Stomach (tissue), 19 donors: ENCODE measurements around the gene SCN1A. TPM values are rescaled to one million over a fixed set of nuclear protein-coding genes. Genes with fewer than 3 reads are reported as not detected.

Source experiments
- DNase-seq, 2 donors: peaks; one replicate each; pipeline versions ENCODE4 v3.0.0 to v3.0.0-alpha.2; 2013 to 2019
- H3K27ac ChIP-seq, 5 donors: fragments of 200-600 bp in 4 of 5; sonication (generic) in 4 of 5; one replicate each; pipeline ENCODE4 v1.5.1; 2013 to 2019; ENCODE audit warnings: mild to moderate bottlenecking in 1 of 5, moderate library complexity in 1 of 5
- H3K27me3 ChIP-seq, 3 donors: fragments of 200-600 bp; sonication (generic); one replicate each; pipeline ENCODE4 v1.5.1; 2017 to 2019; ENCODE audit warnings: mixed run types in 1 of 3
- H3K36me3 ChIP-seq, 4 donors: fragments of 200-600 bp; sonication (generic); 1 replicate in 3 of 4; 2 replicates in 1 of 4; pipeline ENCODE4 v1.5.1; 2016 to 2019
- H3K4me1 ChIP-seq, 4 donors: fragments of 200-600 bp; sonication (generic); one replicate each; pipeline ENCODE4 v1.5.1; 2016 to 2019
- H3K4me3 ChIP-seq, 4 donors: fragments of 200-600 bp; sonication (generic) in 3 of 4; one replicate each; pipeline ENCODE4 v1.5.1; 2016 to 2019; ENCODE audit warnings: mild to moderate bottlenecking in 1 of 4
- H3K9me3 ChIP-seq, 4 donors: fragments of 200-600 bp; sonication (generic); one replicate each; pipeline ENCODE4 v1.5.1; 2016 to 2019
- CTCF ChIP-seq, 7 experiments: fragments of 450-650 bp in 4 of 7; fragments of 200-600 bp in 3 of 7; sonication (generic) in 3 of 7; IDR thresholded peaks; one replicate each; pipeline ENCODE4 v1.5.1; 2016 to 2019; ENCODE audit warnings: antibody characterized with exemption in 7 of 7, control low read depth in 2 of 7, mild to moderate bottlenecking in 1 of 7
- EP300 ChIP-seq: sonication (generic); formaldehyde crosslinking; IDR thresholded peaks from one replicate; pipeline ENCODE4 v1.6.1; 2017; ENCODE audit warnings: antibody characterized with exemption
- POLR2A ChIP-seq, 4 donors: fragments of 450-650 bp; IDR thresholded peaks; one replicate each; pipeline ENCODE4 v1.6.1; 2016; ENCODE audit warnings: antibody characterized with exemption in 4 of 4, control low read depth in 2 of 4, mild to moderate bottlenecking in 1 of 4, moderate library complexity in 1 of 4
- POLR2AphosphoS5 ChIP-seq, 3 donors: sonication (generic); formaldehyde crosslinking; IDR thresholded peaks; one replicate each; pipeline ENCODE4 v1.6.1; 2016; ENCODE audit warnings: antibody characterized with exemption in 3 of 3
- WGBS, 5 donors: extraction: QIAGEN DNeasy Blood & Tissue Kit in 3 of 5; methylation state at CpG; one replicate each; pipeline versions ENCODE4 v1.1.5 to v1.1.7; 2013 to 2018; 5-methylcytosine and 5-hydroxymethylcytosine counted together
- intact Hi-C: fragments of 100-400 bp; cut with DNase I; formaldehyde crosslinking; loops from one replicate; pipeline ENCODE4 v1.15.1; 2023; ENCODE audit warnings: low total_unique reads
- long read RNA-seq, 10 donors: transcript quantifications; one replicate each; lab custom pipeline, GENCODE V29; 2026
- polyA plus RNA-seq, 3 donors: library from polyadenylated mRNA; stranded (reverse); fragments of 200-250 nt; gene quantifications; one replicate each; pipeline ENCODE4 v1.2.3, GENCODE V29; 2013
- total RNA-seq, 5 donors: library from RNA; depleted of rRNA; stranded (reverse); fragments of >200 nt; gene quantifications; one replicate each; pipeline versions ENCODE4 v1.1.0 to v1.2.3, GENCODE V29; 2014 to 2016
- donor health status: healthy with polysubstance abuse.
- donor health status: Bipolar disorder and iron deficiency.
- donor health status: healthy.

The SCN1A gene
- total RNA-seq (1 to 10 TPM in 1 of 5 donors, under 1 TPM in 1, not detected in 3; under 0.01 to 1.5 TPM), polyA plus RNA-seq (not detected)
- long read RNA-seq, donor 1 = 0 reads
- long read RNA-seq, donor 2 = 0 reads
- long read RNA-seq, donor 3 = 0 reads
- long read RNA-seq, donor 4 = 0 reads
- long read RNA-seq, donor 5 = 0 reads
- long read RNA-seq, donor 6 = 0 reads
- long read RNA-seq, donor 7 = 0 reads
- long read RNA-seq, donor 8 = 0 reads
- long read RNA-seq, donor 9 = 0 reads
- long read RNA-seq, donor 10 = 0 reads

GRCh38 chr2:166127217-166128155 lies at the start of gene SCN1A:
Gene SCN1A (minus strand): TSS chr2:166128020. CDS start chr2:166073621, 54,399 bp downstream.
- WGBS, 5 donors = 20 to 25% (median 23%) methylated on average over 7 of the region's 7 CpGs
- DNase-seq = peak in 1 of 2 donors; percentile 61
- Histone ChIP-seq H3K27me3 (peaks cover 0 to 8% (median 4%) of the 10 kb centered on the region in 3 donors), H3K4me1 (peaks cover 0 to 10% (median 0%) of the 10 kb centered on the region in 4 donors), H3K4me3 (no peak within 1 kb of the TSS), H3K27ac (no peak within 1 kb of the TSS), H3K36me3 (no peaks in the 10 kb centered on the region), H3K9me3 (no peaks in the 10 kb centered on the region)
- intact Hi-C loops = no loop called here
- TF ChIP-seq POLR2AphosphoS5 (IDR thresholded peaks at IDR 0.05) = no peak
- peak in 5 of 7 experiments; percentile 30 to 65 (median 50) for TF ChIP-seq CTCF (IDR thresholded peaks at IDR 0.05)

GRCh38 chr2:166173263-166173662 lies 45.4 kb upstream of the SCN1A start:
- no peaks in the 10 kb centered on the region for H3K9me3 ChIP-seq
- H3K36me3 ChIP-seq = no peaks in the 10 kb centered on the region
- H3K27ac ChIP-seq = no peak overlapping the region
- intact Hi-C loops = no loop called here
- TF ChIP-seq POLR2AphosphoS5 (IDR thresholded peaks at IDR 0.05) = no peak
- no peak for TF ChIP-seq POLR2A (IDR thresholded peaks at IDR 0.05)
- TF ChIP-seq EP300 = no peak
- no peak for TF ChIP-seq CTCF (IDR thresholded peaks at IDR 0.05)
- no peaks in the 10 kb centered on the region for H3K4me1 ChIP-seq
- no peak for DNase-seq
- no peak overlapping the region for H3K4me3 ChIP-seq
- WGBS, 5 donors = 86 to 96% (median 92%) methylated on average over 2 of the region's 2 CpGs
- no peaks in the 10 kb centered on the region for H3K27me3 ChIP-seq

- Histone ChIP-seq H3K4me1 (no peaks in the 10 kb centered on the region), H3K27ac (no peak overlapping the region), H3K4me3 (no peak overlapping the region), H3K9me3 (no peaks in the 10 kb centered on the region), H3K27me3 (no peaks in the 10 kb centered on the region), H3K36me3 (no peaks in the 10 kb centered on the region)
- no peak for TF ChIP-seq POLR2AphosphoS5 (IDR thresholded peaks at IDR 0.05)
- no peak for TF ChIP-seq POLR2A (IDR thresholded peaks at IDR 0.05)
- TF ChIP-seq EP300 = no peak
- TF ChIP-seq CTCF (IDR thresholded peaks at IDR 0.05) = no peak
- 53 to 72% (median 61%) methylated on average over 3 of the region's 3 CpGs for WGBS, 5 donors
- no peak for DNase-seq
- intact Hi-C loops = no loop called here
These were observed 43.4 kb upstream of the SCN1A start for GRCh38 chr2:166171216-166171615.

GRCh38 chr2:166170356-166170755 lies 42.5 kb upstream of the SCN1A start:
- no peak for TF ChIP-seq POLR2AphosphoS5 (IDR thresholded peaks at IDR 0.05)
- no peak for TF ChIP-seq EP300
- no peak for TF ChIP-seq POLR2A (IDR thresholded peaks at IDR 0.05)
- no peak for TF ChIP-seq CTCF (IDR thresholded peaks at IDR 0.05)
- Histone ChIP-seq H3K9me3 (no peaks in the 10 kb centered on the region), H3K4me3 (no peak overlapping the region), H3K4me1 (no peaks in the 10 kb centered on the region), H3K36me3 (no peaks in the 10 kb centered on the region), H3K27me3 (no peaks in the 10 kb centered on the region), H3K27ac (no peak overlapping the region)
- DNase-seq = no peak
- intact Hi-C loops = no loop called here
- WGBS, 5 donors = 52 to 68% (median 60%) methylated on average over 2 of the region's 2 CpGs
